Tibial nerve (tissue), 3 donors: ENCODE results near the gene LIMD2.

Experiments used
- CTCF ChIP-seq, 5 experiments: fragments of 200-600 bp in 3 of 5; fragments of 450-650 bp in 2 of 5; sonication (generic) in 3 of 5; IDR thresholded peaks; one replicate each; pipeline ENCODE4 v1.5.1; 2016 to 2019; ENCODE audit warnings: antibody characterized with exemption in 5 of 5, mild to moderate bottlenecking in 3 of 5, moderate library complexity in 2 of 5
- POLR2A ChIP-seq, 2 donors: fragments of 450-650 bp; IDR thresholded peaks; one replicate each; pipeline ENCODE4 v1.6.1; 2017; ENCODE audit warnings: antibody characterized with exemption in 2 of 2, mild to moderate bottlenecking in 2 of 2, moderate library complexity in 2 of 2

- TF ChIP-seq CTCF (IDR thresholded peaks at IDR 0.05) (no peak), POLR2A (IDR thresholded peaks at IDR 0.05) (no peak)
Measured at GRCh38 chr17:63682441-63682840, 17.5 kb downstream of the LIMD2 start.
